Panc1 (cell line): ENCODE measurements around the gene ERFL. TPM values are rescaled to one million over a fixed set of nuclear protein-coding genes. Genes with fewer than 3 reads are reported as not detected.

Experiments
- ATAC-seq: fragments of 200-7000 bp; cut with Tn5 transposase; 2 replicates; pipeline ENCODE4 v1.9.1; 2020; ENCODE audit warnings: mild to moderate bottlenecking, moderate library complexity
- BruUV-seq: library from RNA; stranded (reverse); fragments of 400-500 nt; replicated peaks from 2 replicates; lab custom pipeline; 2021; lab: Mats Ljungman, UMichigan
- CTCF ChIA-PET: fragments of 300-600 bp; sonication (Branson Sonifier 250); formaldehyde crosslinking; loops from one replicate; lab custom pipeline; 2022; ENCODE audit warnings: antibody characterized with exemption; lab: Charles Lee
- POLR2A ChIA-PET: fragments of 300-600 bp; sonication (Branson Sonifier 250); formaldehyde crosslinking; loops from one replicate; lab custom pipeline; 2022; ENCODE audit warnings: antibody characterized with exemption; lab: Charles Lee
- DNase-seq: peaks from one replicate; pipeline ENCODE4 v3.0.0-alpha.2; 2010; ENCODE audit warnings: low read depth, low spot score
- H3K27ac ChIP-seq: 2 replicates; pipeline ENCODE4 v1.5.1; 2011; ENCODE audit warnings: mild to moderate bottlenecking, low read length, inconsistent platforms
- H3K27me3 ChIP-seq: fragments of 200-500 bp; sonication (Bioruptor generic); 2 replicates; pipeline ENCODE4 v1.6.0; 2014; ENCODE audit warnings: low read length, inconsistent platforms; ENCODE audit not compliant: control insufficient read depth, insufficient read depth
- H3K36me3 ChIP-seq: fragments of 200-500 bp; sonication (Bioruptor generic); 2 replicates; pipeline ENCODE4 v1.5.1; 2014; ENCODE audit warnings: inconsistent platforms, mild to moderate bottlenecking, low read length, moderate library complexity; ENCODE audit not compliant: control insufficient read depth, insufficient read depth
- H3K4me1 ChIP-seq: 2 replicates; pipeline ENCODE4 v1.5.1; 2011; ENCODE audit warnings: inconsistent platforms, mild to moderate bottlenecking, low read length, moderate library complexity; ENCODE audit not compliant: control insufficient read depth, insufficient read depth
- H3K4me3 ChIP-seq, 2 experiments: 2 replicates each; pipeline ENCODE4 v1.5.1; 2011 to 2012; ENCODE audit warnings: low read depth in 2 of 2, low read length in 2 of 2, mild to moderate bottlenecking in 2 of 2, inconsistent platforms in 1 of 2, moderate library complexity in 1 of 2
- H3K9me3 ChIP-seq: fragments of 200-500 bp; sonication (Bioruptor generic); 2 replicates; pipeline ENCODE4 v1.5.1; 2014; ENCODE audit warnings: low read depth, mild to moderate bottlenecking, inconsistent platforms, low read length, moderate library complexity; ENCODE audit not compliant: control insufficient read depth, insufficient read depth
- POLR2AphosphoS5 ChIP-seq: IDR thresholded peaks from 2 replicates; pipeline ENCODE4 v1.6.1; 2012; ENCODE audit warnings: mild to moderate bottlenecking, low read depth, low read length, moderate library complexity
- SIN3A ChIP-seq: IDR thresholded peaks from 2 replicates; pipeline ENCODE4 v1.6.1; 2012; ENCODE audit warnings: low read depth, mild to moderate bottlenecking, low read length, moderate library complexity, borderline replicate concordance; ENCODE audit not compliant: insufficient read depth
- TCF7L2 ChIP-seq: IDR thresholded peaks from 2 replicates; pipeline ENCODE4 v1.6.1; 2011; ENCODE audit warnings: mild to moderate bottlenecking, low read depth, low read length, inconsistent platforms
- in situ Hi-C: cut with HindIII; loops from 2 replicates; pipeline ENCODE4 v1.10.0; 2016; ENCODE audit warnings: low sequenced_read_pairs, low pct_unique_long_range_greater_than_20kb
- intact Hi-C: fragments of 100-400 bp; cut with micrococcal nuclease; formaldehyde crosslinking; loops from one replicate; pipeline ENCODE4 v1.10.0; 2022; ENCODE audit not compliant: unreplicated experiment
- total RNA-seq: library from RNA; stranded (reverse); gene quantifications from one replicate; pipeline ENCODE4 v1.2.1, GENCODE V29; 2021; ENCODE audit not compliant: unreplicated experiment
- TF ChIP-seq, protein P1 (sequence below): fragments of 450-650 bp; IDR thresholded peaks from 2 replicates; pipeline ENCODE4 v1.5.1; 2017; ENCODE audit warnings: mild to moderate bottlenecking
- TF ChIP-seq, protein P2 (sequence below), 2 experiments: IDR thresholded peaks; 2 replicates each; pipeline ENCODE4 v1.6.1; 2011 to 2012; ENCODE audit warnings: low read depth in 2 of 2, control low read depth in 1 of 2, low read length in 1 of 2, mild to moderate bottlenecking in 1 of 2, moderate library complexity in 1 of 2; ENCODE audit not compliant: insufficient read depth in 1 of 2

ERFL gene
- total RNA-seq, 1 experiment from 2014 or later: 0.18 TPM

DNA sequence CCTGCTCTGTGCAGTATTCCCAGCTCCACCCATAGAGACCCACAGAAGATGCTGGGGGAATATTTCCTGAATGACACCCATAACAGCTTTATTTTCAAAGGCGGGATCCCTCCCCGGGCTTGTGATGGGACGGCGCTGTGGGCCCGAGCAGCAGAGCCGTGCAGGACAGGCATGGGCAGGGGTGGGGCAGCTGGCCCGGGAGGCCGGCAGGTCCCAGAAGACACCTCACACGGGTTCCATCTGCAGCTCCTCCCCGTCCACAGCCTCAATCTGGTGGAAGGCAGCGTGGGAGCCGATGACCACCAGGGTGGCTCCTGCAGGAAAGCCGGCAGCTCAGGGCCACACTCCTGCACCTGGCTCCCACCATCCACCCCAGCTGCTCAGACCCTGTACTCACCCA, 28.4 kb upstream of the ERFL start:
- ChIA-PET POLR2A (interaction anchor here (0.5 kb wide), 1 partner anchor 636 kb away, joined by 3 read pairs; no protein-coding TSS in a partner anchor), CTCF (interaction anchor here (0.7 kb wide), 1 partner anchor 162 kb away, joined by 3 read pairs; no protein-coding TSS in a partner anchor)
- peaks cover 7% of the 10 kb centered on the region for H3K4me1 ChIP-seq
- in situ Hi-C loops (no loop called here), intact Hi-C loops (loop anchor here (5.0 kb wide), 1 partner anchor 79 kb away; the partner anchor contains the start of gene CD79A)
- no TSS peak for BruUV-seq
- H3K9me3 ChIP-seq: no peaks in the 10 kb centered on the region
- no peaks in the 10 kb centered on the region for H3K36me3 ChIP-seq
- no peaks in the 10 kb centered on the region for H3K27me3 ChIP-seq
- DNase-seq (no peak), ATAC-seq (no peak)
- H3K4me3 ChIP-seq: no peak overlapping the region
- TF ChIP-seq, protein P1, sequence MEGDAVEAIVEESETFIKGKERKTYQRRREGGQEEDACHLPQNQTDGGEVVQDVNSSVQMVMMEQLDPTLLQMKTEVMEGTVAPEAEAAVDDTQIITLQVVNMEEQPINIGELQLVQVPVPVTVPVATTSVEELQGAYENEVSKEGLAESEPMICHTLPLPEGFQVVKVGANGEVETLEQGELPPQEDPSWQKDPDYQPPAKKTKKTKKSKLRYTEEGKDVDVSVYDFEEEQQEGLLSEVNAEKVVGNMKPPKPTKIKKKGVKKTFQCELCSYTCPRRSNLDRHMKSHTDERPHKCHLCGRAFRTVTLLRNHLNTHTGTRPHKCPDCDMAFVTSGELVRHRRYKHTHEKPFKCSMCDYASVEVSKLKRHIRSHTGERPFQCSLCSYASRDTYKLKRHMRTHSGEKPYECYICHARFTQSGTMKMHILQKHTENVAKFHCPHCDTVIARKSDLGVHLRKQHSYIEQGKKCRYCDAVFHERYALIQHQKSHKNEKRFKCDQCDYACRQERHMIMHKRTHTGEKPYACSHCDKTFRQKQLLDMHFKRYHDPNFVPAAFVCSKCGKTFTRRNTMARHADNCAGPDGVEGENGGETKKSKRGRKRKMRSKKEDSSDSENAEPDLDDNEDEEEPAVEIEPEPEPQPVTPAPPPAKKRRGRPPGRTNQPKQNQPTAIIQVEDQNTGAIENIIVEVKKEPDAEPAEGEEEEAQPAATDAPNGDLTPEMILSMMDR: no peak
- TF ChIP-seq POLR2AphosphoS5: no peak
- TF ChIP-seq SIN3A: no peak
- TF ChIP-seq, protein P2, sequence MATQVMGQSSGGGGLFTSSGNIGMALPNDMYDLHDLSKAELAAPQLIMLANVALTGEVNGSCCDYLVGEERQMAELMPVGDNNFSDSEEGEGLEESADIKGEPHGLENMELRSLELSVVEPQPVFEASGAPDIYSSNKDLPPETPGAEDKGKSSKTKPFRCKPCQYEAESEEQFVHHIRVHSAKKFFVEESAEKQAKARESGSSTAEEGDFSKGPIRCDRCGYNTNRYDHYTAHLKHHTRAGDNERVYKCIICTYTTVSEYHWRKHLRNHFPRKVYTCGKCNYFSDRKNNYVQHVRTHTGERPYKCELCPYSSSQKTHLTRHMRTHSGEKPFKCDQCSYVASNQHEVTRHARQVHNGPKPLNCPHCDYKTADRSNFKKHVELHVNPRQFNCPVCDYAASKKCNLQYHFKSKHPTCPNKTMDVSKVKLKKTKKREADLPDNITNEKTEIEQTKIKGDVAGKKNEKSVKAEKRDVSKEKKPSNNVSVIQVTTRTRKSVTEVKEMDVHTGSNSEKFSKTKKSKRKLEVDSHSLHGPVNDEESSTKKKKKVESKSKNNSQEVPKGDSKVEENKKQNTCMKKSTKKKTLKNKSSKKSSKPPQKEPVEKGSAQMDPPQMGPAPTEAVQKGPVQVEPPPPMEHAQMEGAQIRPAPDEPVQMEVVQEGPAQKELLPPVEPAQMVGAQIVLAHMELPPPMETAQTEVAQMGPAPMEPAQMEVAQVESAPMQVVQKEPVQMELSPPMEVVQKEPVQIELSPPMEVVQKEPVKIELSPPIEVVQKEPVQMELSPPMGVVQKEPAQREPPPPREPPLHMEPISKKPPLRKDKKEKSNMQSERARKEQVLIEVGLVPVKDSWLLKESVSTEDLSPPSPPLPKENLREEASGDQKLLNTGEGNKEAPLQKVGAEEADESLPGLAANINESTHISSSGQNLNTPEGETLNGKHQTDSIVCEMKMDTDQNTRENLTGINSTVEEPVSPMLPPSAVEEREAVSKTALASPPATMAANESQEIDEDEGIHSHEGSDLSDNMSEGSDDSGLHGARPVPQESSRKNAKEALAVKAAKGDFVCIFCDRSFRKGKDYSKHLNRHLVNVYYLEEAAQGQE (IDR thresholded peaks at IDR 0.05; ENCODE audit: insufficient read depth in 1 of 2, low read depth in 2 of 2, low read length in 1 of 2): no peak
- no peak for TF ChIP-seq TCF7L2
- H3K27ac ChIP-seq: no peak overlapping the region

DNA sequence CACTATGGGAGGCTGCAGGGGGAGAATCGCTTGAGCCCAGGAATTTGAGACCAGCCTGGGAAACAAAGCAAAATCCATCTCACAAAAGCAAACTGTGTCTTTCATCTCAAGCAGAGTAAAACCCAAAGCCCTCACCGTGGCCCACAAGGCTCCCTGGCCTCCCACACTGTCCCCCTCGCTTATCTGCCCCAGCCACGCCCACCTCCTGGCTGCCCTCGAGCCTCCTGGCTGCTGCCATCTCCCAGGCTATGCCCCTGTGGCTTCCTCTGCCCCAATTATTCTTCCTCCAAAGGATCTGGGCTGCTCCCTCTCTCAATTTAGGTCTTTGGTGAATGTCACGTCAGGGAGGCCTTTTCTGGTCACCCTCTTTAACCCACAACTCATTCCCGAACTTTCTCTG, 27.3 kb upstream of the ERFL start:
- ChIA-PET CTCF (no interaction called here), POLR2A (no interaction called here)
- H3K9me3 ChIP-seq: no peaks in the 10 kb centered on the region
- no peak overlapping the region for H3K4me3 ChIP-seq
- no peak overlapping the region for H3K27ac ChIP-seq
- DNase-seq (no peak), ATAC-seq (no peak)
- TF ChIP-seq, protein P2 (IDR thresholded peaks at IDR 0.05; ENCODE audit: insufficient read depth in 1 of 2, low read depth in 2 of 2, low read length in 1 of 2): no peak
- TF ChIP-seq POLR2AphosphoS5 (no peak), SIN3A (no peak), TCF7L2 (no peak)
- TF ChIP-seq, protein P1: no peak
- no peaks in the 10 kb centered on the region for H3K27me3 ChIP-seq
- H3K4me1 ChIP-seq: peaks cover 7% of the 10 kb centered on the region
- intact Hi-C loops: loop anchor here (5.0 kb wide), 1 partner anchor 78 kb away; the partner anchor contains the start of gene CD79A
- in situ Hi-C loops: no loop called here
- H3K36me3 ChIP-seq: no peaks in the 10 kb centered on the region
- no TSS peak for BruUV-seq
